H9 (cell line): ENCODE results near the gene KBTBD13. TPM values are rescaled to one million over a fixed set of nuclear protein-coding genes. Genes with fewer than 3 reads are reported as not detected.

Experiments
- DNase-seq: peaks from one replicate; pipeline ENCODE4 v3.0.0-alpha.2; 2017
- H2AFZ ChIP-seq: one replicate; pipeline ENCODE4 v1.6.1; 2013; ENCODE audit warnings: mild to moderate bottlenecking, low read length, control low read depth, moderate library complexity
- H2AK5ac ChIP-seq: 2 replicates; pipeline ENCODE4 v1.6.1; 2013; ENCODE audit warnings: low read length, control low read depth, mixed read lengths; ENCODE audit not compliant: insufficient read length
- H2BK120ac ChIP-seq: one replicate; pipeline ENCODE4 v1.6.1; 2013; ENCODE audit warnings: low read depth, mild to moderate bottlenecking, low read length, control low read depth, inconsistent platforms; ENCODE audit not compliant: poor library complexity, severe bottlenecking
- H2BK12ac ChIP-seq: 2 replicates; pipeline ENCODE4 v1.6.1; 2013; ENCODE audit warnings: low read length, control low read depth, mixed read lengths, low read depth; ENCODE audit not compliant: insufficient read length
- H2BK15ac ChIP-seq: 2 replicates; pipeline ENCODE4 v1.6.1; 2013; ENCODE audit warnings: low read depth, low read length, control low read depth
- H2BK20ac ChIP-seq: one replicate; pipeline ENCODE4 v1.6.1; 2013; ENCODE audit warnings: low read depth, mild to moderate bottlenecking, low read length, control low read depth, inconsistent platforms; ENCODE audit not compliant: poor library complexity, severe bottlenecking
- H2BK5ac ChIP-seq: 2 replicates; pipeline ENCODE4 v1.6.1; 2013; ENCODE audit warnings: low read length, control low read depth, mixed read lengths; ENCODE audit not compliant: insufficient read length
- H3K14ac ChIP-seq: 2 replicates; pipeline ENCODE4 v1.6.1; 2013; ENCODE audit warnings: low read length, control low read depth; ENCODE audit not compliant: insufficient read depth
- H3K18ac ChIP-seq: 2 replicates; pipeline ENCODE4 v1.6.1; 2013; ENCODE audit warnings: low read depth, mild to moderate bottlenecking, mixed read lengths, low read length, control low read depth; ENCODE audit not compliant: insufficient read length
- H3K23ac ChIP-seq: 2 replicates; pipeline ENCODE4 v1.6.1; 2013; ENCODE audit warnings: low read length, control low read depth, mixed read lengths, low read depth; ENCODE audit not compliant: insufficient read length
- H3K23me2 ChIP-seq: 2 replicates; pipeline ENCODE4 v1.6.1; 2013; ENCODE audit warnings: low read depth, mild to moderate bottlenecking, mixed read lengths, low read length, control low read depth; ENCODE audit not compliant: insufficient read length, poor library complexity, severe bottlenecking
- H3K27ac ChIP-seq: 2 replicates; pipeline ENCODE4 v1.5.1; 2013; ENCODE audit warnings: low read length, control low read depth, mixed read lengths, low read depth; ENCODE audit not compliant: insufficient read length
- H3K27me3 ChIP-seq: 2 replicates; pipeline ENCODE4 v1.6.1; 2013; ENCODE audit warnings: low read length, control low read depth, inconsistent platforms; ENCODE audit not compliant: insufficient read depth
- H3K4ac ChIP-seq: 2 replicates; pipeline ENCODE4 v1.6.1; 2013; ENCODE audit warnings: low read depth, mild to moderate bottlenecking, control low read depth, inconsistent platforms, low read length, moderate library complexity
- H3K4me1 ChIP-seq: 2 replicates; pipeline ENCODE4 v1.6.1; 2013; ENCODE audit warnings: low read length, control low read depth, inconsistent platforms; ENCODE audit not compliant: insufficient read depth
- H3K4me2 ChIP-seq: 2 replicates; pipeline ENCODE4 v1.6.1; 2013; ENCODE audit warnings: low read length, control low read depth, mixed read lengths; ENCODE audit not compliant: insufficient read length, insufficient read depth
- H3K56ac ChIP-seq: 2 replicates; pipeline ENCODE4 v1.6.1; 2013; ENCODE audit warnings: low read depth, mild to moderate bottlenecking, mixed read lengths, low read length, control low read depth; ENCODE audit not compliant: insufficient read length
- H3K79me1 ChIP-seq: 2 replicates; pipeline ENCODE4 v1.6.1; 2013; ENCODE audit warnings: low read depth, mild to moderate bottlenecking, moderate library complexity, low read length, control low read depth, inconsistent platforms; ENCODE audit not compliant: insufficient read depth, poor library complexity, severe bottlenecking
- H3K79me2 ChIP-seq: 2 replicates; pipeline ENCODE4 v1.6.1; 2013; ENCODE audit warnings: low read length, control low read depth, inconsistent platforms; ENCODE audit not compliant: insufficient read depth
- H3K9ac ChIP-seq: 2 replicates; pipeline ENCODE4 v1.6.1; 2013; ENCODE audit warnings: low read length, control low read depth, mixed read lengths; ENCODE audit not compliant: insufficient read length; ENCODE audit errors: extremely low read depth
- H3K9me3 ChIP-seq: one replicate; pipeline ENCODE4 v1.6.1; 2013; ENCODE audit warnings: low read depth, low read length, inconsistent platforms; ENCODE audit not compliant: control insufficient read depth
- H3T11ph ChIP-seq: one replicate; pipeline ENCODE4 v1.6.1; 2013; ENCODE audit warnings: mild to moderate bottlenecking, low read length, control low read depth, inconsistent platforms
- H4K20me1 ChIP-seq: one replicate; pipeline ENCODE4 v1.6.1; 2013; ENCODE audit not compliant: control insufficient read depth, insufficient read length, insufficient read depth
- H4K5ac ChIP-seq: 2 replicates; pipeline ENCODE4 v1.6.1; 2013; ENCODE audit warnings: low read depth, mild to moderate bottlenecking, mixed read lengths, low read length, control low read depth; ENCODE audit not compliant: insufficient read length
- H4K8ac ChIP-seq: replicated peaks from 2 replicates; pipeline ENCODE4 v1.6.1; 2013; ENCODE audit warnings: low read length, control low read depth, mixed read lengths, low read depth; ENCODE audit not compliant: insufficient read length
- H4K91ac ChIP-seq: 2 replicates; pipeline ENCODE4 v1.6.1; 2013; ENCODE audit warnings: low read depth, mild to moderate bottlenecking, moderate library complexity, mixed read lengths, low read length, control low read depth; ENCODE audit not compliant: insufficient read length
- H3K27ac Mint-ChIP-seq, 3 experiments: 2 replicates in 2 of 3; 3 replicates in 1 of 3; pipeline ENCODE4 v1.8.0; 2020 to 2021; ENCODE audit warnings: mixed read lengths in 3 of 3, mild to moderate bottlenecking in 1 of 3, moderate library complexity in 1 of 3
- H3K27me3 Mint-ChIP-seq: 2 replicates; pipeline ENCODE4 v1.8.0; 2021; ENCODE audit warnings: low read depth, mild to moderate bottlenecking, moderate library complexity, mixed read lengths
- H3K36me3 Mint-ChIP-seq, 3 experiments: 2 replicates in 2 of 3; 3 replicates in 1 of 3; pipeline ENCODE4 v1.8.0; 2020 to 2021; ENCODE audit warnings: low read depth in 3 of 3, mixed read lengths in 3 of 3; ENCODE audit not compliant: insufficient read depth in 1 of 3
- H3K4me1 Mint-ChIP-seq, 2 experiments: 2 replicates each; pipeline ENCODE4 v1.8.0; 2020; ENCODE audit warnings: mixed read lengths in 2 of 2
- H3K4me3 Mint-ChIP-seq, 2 experiments: 2 replicates in 1 of 2; 3 replicates in 1 of 2; pipeline ENCODE4 v1.8.0; 2020 to 2021; ENCODE audit warnings: mild to moderate bottlenecking in 2 of 2, mixed read lengths in 2 of 2, moderate library complexity in 1 of 2
- H3K9me3 Mint-ChIP-seq, 2 experiments: 2 replicates in 1 of 2; 3 replicates in 1 of 2; pipeline ENCODE4 v1.8.0; 2020; ENCODE audit warnings: mild to moderate bottlenecking in 2 of 2, mixed read lengths in 2 of 2, moderate library complexity in 1 of 2
- CTCF ChIP-seq: fragments of 200-600 bp; sonication (generic); conservative IDR thresholded peaks from 3 replicates; pipeline ENCODE4 v1.8.0; 2021; ENCODE audit warnings: antibody characterized with exemption, mild to moderate bottlenecking
- WGBS: extraction: QIAGEN DNeasy Blood & Tissue Kit; methylation state at CpG from one replicate; pipeline ENCODE4 v1.1.7; 2013; ENCODE audit warnings: missing lambda C conversion rate, low lambda C conversion rate, mixed read lengths; ENCODE audit not compliant: insufficient read length; ENCODE audit errors: extremely low coverage; 5-methylcytosine and 5-hydroxymethylcytosine counted together
- total RNA-seq: library from RNA; stranded (reverse); gene quantifications from 2 replicates; pipeline ENCODE4 v1.2.1, GENCODE V29; 2021

The KBTBD13 gene
- total RNA-seq, 1 experiment from 2014 or later = not detected

- no peak overlapping the region for H3K56ac ChIP-seq
- H3K9ac ChIP-seq = no peak overlapping the region
- H3K79me1 ChIP-seq = no peaks in the 10 kb centered on the region
- H3K36me3 Mint-ChIP-seq = peaks cover 0 to 6% (median 4%) of the 10 kb centered on the region in 3 experiments; a peak in 3 of 7 replicates
- H2BK12ac ChIP-seq = no peak overlapping the region
- no peak overlapping the region for H4K5ac ChIP-seq
- no peak overlapping the region for H4K8ac ChIP-seq
- H4K91ac ChIP-seq = no peak overlapping the region
- H2BK5ac ChIP-seq = no peak overlapping the region
- H3K9me3 Mint-ChIP-seq = no peaks in the 10 kb centered on the region
- no peak overlapping the region for H2BK20ac ChIP-seq
- no peak overlapping the region for H3T11ph ChIP-seq
- H3K27me3 ChIP-seq = no peaks in the 10 kb centered on the region
- H3K23me2 ChIP-seq = no peaks in the 10 kb centered on the region
- H4K20me1 ChIP-seq = no peaks in the 10 kb centered on the region
- no peak overlapping the region for H3K27ac Mint-ChIP-seq
- H3K18ac ChIP-seq = no peak overlapping the region
- no peak overlapping the region for H3K4me2 ChIP-seq
- no peak overlapping the region for H3K14ac ChIP-seq
- WGBS = no CpG with 5 or more reads among the region's 2 CpGs
- H2BK120ac ChIP-seq = no peak overlapping the region
- H2AFZ ChIP-seq = no peak overlapping the region
- no peak overlapping the region for H2BK15ac ChIP-seq
- H3K79me2 ChIP-seq = no peaks in the 10 kb centered on the region
- H3K23ac ChIP-seq = no peak overlapping the region
- no peaks in the 10 kb centered on the region for H3K27me3 Mint-ChIP-seq
- no peak overlapping the region for H3K27ac ChIP-seq
- no peak for DNase-seq
- TF ChIP-seq CTCF = no peak
- H2AK5ac ChIP-seq = no peak overlapping the region
- H3K4me3 Mint-ChIP-seq = no peak overlapping the region
- H3K4me1 ChIP-seq = no peaks in the 10 kb centered on the region
- H3K4ac ChIP-seq = no peak overlapping the region
- H3K9me3 ChIP-seq = no peaks in the 10 kb centered on the region
- H3K4me1 Mint-ChIP-seq = peaks cover 5 to 6% of the 10 kb centered on the region in 2 experiments
Observed at GRCh38 chr15:65052956-65053355, 23.6 kb upstream of the KBTBD13 start.
